Stimulated activated CD8-positive, alpha-beta memory T cell treated with anti-CD3 and anti-CD28 coated beads, Interleukin-7, amount 100 ng/mL, for 4 hours (primary cell): ENCODE data around the gene PCDH10.
"Not testable (repeated sequence)": the region's sequence is repeated elsewhere in the genome, so short reads cannot be mapped to it uniquely, and the experiment has no call there.

Source experiments
- DNase-seq, 2 donors: peaks; one replicate each; pipeline ENCODE4 v3.0.0-alpha.2; 2020; ENCODE audit warnings: low read depth in 2 of 2

Gene PCDH10

DNA sequence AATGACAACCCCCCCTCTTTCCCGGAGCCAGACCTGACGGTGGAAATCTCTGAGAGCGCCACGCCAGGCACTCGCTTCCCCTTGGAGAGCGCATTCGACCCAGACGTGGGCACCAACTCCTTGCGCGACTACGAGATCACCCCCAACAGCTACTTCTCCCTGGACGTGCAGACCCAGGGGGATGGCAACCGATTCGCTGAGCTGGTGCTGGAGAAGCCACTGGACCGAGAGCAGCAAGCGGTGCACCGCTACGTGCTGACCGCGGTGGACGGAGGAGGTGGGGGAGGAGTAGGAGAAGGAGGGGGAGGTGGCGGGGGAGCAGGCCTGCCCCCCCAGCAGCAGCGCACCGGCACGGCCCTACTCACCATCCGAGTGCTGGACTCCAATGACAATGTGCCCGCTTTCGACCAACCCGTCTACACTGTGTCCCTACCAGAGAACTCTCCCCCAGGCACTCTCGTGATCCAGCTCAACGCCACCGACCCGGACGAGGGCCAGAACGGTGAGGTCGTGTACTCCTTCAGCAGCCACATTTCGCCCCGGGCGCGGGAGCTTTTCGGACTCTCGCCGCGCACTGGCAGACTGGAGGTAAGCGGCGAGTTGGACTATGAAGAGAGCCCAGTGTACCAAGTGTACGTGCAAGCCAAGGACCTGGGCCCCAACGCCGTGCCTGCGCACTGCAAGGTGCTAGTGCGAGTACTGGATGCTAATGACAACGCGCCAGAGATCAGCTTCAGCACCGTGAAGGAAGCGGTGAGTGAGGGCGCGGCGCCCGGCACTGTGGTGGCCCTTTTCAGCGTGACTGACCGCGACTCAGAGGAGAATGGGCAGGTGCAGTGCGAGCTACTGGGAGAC lies 1.6 kb downstream of the PCDH10 start:
- DNase-seq: no peak

DNA sequence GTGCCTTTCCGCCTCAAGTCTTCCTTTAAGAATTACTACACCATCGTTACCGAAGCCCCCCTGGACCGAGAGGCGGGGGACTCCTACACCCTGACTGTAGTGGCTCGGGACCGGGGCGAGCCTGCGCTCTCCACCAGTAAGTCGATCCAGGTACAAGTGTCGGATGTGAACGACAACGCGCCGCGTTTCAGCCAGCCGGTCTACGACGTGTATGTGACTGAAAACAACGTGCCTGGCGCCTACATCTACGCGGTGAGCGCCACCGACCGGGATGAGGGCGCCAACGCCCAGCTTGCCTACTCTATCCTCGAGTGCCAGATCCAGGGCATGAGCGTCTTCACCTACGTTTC lies 2.2 kb downstream of the PCDH10 start:
- DNase-seq: no peak

DNA sequence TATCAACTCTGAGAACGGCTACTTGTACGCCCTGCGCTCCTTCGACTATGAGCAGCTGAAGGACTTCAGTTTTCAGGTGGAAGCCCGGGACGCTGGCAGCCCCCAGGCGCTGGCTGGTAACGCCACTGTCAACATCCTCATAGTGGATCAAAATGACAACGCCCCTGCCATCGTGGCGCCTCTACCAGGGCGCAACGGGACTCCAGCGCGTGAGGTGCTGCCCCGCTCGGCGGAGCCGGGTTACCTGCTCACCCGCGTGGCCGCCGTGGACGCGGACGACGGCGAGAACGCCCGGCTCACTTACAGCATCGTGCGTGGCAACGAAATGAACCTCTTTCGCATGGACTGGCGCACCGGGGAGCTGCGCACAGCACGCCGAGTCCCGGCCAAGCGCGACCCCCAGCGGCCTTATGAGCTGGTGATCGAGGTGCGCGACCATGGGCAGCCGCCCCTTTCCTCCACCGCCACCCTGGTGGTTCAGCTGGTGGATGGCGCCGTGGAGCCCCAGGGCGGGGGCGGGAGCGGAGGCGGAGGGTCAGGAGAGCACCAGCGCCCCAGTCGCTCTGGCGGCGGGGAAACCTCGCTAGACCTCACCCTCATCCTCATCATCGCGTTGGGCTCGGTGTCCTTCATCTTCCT lies 2.7 kb downstream of the PCDH10 start:
- no peak for DNase-seq

DNA sequence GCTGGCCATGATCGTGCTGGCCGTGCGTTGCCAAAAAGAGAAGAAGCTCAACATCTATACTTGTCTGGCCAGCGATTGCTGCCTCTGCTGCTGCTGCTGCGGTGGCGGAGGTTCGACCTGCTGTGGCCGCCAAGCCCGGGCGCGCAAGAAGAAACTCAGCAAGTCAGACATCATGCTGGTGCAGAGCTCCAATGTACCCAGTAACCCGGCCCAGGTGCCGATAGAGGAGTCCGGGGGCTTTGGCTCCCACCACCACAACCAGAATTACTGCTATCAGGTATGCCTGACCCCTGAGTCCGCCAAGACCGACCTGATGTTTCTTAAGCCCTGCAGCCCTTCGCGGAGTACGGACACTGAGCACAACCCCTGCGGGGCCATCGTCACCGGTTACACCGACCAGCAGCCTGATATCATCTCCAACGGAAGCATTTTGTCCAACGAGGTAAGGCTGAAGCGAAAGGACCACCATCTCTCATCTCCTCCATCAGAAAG lies 3.3 kb downstream of the PCDH10 start:
- no peak for DNase-seq

DNA sequence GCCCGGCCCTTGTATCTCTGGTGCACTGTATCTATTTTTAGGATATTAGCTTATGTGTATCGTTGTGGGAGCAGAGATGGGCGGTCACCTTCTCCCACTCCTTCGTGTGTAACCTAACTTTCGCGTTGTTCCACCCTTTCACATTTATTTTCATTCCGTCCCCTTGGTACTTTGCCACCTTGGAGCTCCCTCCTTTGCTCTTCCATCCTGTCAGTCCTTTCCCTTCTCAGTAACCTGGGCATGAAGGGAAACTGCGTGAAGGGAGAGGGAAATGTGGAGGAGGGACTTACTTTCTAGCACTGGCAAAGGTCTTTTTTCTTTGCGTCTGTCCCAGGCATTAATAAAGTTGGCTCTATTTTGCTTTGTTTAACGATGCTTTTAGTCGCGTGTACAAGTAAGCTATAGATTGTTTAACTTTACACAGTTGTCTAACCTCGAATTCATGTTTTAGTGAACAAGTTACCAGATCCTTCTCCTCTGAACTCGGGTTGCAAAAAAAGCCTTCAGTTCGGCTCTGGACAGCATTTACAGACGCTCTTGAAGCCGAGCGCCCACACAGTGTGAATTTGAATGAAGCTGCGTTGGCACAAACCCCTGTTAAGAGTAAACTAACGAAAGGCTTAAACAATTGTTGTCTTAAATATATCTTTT lies 3.9 kb downstream of the PCDH10 start:
- no peak for DNase-seq

DNA sequence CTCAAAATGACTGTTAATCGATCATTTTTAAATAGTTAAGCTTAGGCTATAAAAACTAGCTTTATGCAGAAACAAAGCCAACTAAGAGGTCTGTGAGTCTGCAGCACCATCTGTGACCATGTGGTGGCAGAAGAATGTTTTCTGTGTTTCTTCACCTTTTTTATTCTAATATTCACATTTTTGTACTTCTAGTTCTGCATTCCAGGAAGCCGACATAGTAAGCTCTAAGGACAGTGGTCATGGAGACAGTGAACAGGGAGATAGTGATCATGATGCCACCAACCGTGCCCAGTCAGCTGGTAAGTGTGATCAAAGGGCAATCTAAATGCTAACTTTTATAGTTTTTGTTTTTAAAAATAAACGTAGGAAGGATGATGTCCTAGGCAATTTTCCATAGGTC lies 5.6 kb downstream of the PCDH10 start:
- DNase-seq: no peak

DNA sequence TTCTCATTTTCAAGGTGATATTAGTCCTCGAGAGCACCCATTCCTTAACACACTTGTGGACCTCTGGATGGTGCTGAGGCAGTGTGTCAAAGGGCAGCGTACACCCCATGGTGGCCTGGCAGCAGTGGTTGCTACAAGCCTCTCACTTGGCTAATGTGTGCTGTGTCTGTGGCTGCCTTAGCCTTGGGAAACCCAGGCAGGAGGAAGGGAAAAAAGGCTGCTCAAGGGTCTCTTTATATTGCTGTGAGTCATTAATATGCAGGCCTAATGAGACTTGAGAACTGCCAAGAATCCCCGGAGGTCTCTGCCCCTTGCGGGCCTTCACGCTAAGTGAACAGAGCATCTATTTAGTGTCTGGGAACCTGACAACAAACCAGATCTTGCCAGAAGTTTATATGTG lies 7.0 kb downstream of the PCDH10 start:
- DNase-seq: no peak

DNA sequence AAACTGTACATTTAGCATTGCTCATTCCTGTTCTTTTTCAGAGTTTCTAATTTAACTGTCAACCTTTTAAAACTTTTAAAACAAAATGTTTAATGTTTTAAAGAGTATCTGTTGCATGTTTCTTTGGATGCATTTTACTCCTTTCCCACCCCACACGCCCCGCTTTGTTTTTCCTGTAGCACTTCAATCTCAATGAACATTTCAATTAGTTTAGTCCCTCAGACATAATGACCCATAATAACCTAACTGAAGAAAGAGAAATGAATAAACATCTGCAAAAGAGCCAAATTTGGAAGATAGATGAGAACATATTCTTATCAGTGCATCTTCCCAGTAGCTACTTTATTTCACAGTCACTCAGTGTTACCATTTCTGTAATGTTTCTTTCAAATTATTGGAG lies 7.5 kb downstream of the PCDH10 start:
- DNase-seq: no peak

DNA sequence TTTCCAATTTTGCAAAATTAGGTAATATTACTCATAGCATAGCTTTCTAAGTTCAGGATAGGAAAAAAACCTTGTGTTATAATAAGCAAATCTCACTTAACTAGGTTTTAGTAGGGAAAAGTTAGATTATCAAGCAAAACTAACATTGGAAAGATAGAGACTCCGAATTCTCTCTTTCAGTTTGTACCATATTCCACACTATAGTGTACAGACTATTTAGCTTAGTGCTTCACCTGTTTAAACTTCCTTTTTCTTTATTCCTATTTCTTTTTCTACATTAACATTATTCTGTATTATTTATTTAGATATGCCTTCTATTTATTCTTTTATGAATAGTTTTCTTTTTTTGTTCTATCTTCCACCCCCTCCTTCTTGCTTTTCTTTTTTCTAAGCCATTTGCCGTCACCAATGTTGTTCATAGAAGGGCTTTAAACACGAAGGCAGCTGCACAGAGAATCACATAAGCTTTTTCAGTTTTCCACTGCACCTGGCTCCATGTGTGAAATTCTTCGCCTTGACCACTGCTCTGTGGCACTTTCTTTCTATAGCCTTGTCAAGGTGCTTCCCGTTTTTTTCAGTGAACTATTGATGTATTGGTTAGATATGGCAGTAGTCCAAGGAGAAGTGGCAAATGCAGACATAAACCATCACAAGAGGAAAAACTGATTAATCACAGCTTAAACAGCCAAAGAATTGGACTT lies 8.5 kb downstream of the PCDH10 start:
- DNase-seq: no peak

DNA sequence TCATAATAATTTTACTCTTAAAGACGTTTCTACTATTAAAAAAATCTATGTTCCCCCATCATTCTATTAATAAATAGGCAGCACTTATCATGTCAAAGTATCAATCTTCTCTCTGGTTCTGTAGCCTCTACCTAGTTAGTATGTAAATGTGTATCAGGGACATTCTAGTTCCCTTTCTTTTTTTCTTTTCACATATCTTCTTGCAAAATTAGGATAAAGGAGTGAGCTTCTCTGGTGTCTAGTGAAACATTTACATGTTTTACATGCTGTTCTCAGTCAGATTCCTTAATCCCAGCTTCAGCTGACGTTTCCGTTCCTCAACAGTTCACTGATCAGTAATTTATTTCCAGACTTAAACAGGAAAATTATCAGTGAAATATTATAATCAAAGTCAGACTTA lies 11.8 kb downstream of the PCDH10 start:
- no peak for DNase-seq

DNA sequence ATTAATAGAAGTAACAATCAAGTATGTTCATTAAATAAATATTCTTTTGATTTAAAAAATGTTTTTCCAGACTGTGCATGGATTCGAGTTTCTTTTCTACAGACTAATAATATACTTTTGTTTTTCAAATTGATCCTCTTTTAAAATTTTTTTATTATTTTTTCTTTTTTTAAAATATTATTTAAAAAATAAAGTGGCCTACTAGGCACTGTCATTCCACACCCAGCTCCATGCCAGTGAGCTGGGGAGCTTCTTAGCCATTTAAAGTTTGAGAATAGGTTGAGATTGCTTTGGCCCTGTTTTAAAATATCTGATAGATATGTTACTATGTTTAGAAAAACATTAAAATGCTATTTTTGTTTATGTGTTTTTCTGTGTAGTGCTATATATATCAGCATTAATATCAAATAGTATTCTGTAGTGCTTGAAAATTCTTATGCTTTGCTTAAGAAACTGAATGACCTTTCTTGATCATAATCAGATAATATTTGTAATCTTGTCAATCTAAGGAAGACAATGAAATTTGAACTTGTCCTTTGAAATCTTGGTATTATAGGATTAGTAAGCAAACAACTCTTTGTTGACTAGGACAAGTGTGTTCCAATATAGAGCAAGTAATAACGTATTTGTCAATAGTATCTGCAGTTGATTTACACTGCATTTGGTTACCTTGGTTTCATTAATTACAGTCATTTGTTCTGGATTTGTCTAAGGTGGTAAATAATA lies 12.6 kb downstream of the PCDH10 start:
- DNase-seq: no peak

DNA sequence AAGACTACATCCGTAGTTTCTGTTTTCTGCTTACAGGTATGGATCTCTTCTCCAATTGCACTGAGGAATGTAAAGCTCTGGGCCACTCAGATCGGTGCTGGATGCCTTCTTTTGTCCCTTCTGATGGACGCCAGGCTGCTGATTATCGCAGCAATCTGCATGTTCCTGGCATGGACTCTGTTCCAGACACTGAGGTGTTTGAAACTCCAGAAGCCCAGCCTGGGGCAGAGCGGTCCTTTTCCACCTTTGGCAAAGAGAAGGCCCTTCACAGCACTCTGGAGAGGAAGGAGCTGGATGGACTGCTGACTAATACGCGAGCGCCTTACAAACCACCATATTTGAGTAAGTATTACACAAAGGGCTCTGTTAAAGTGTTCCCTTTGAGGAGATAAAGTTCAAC lies 13.8 kb downstream of the PCDH10 start:
- DNase-seq: no peak

DNA sequence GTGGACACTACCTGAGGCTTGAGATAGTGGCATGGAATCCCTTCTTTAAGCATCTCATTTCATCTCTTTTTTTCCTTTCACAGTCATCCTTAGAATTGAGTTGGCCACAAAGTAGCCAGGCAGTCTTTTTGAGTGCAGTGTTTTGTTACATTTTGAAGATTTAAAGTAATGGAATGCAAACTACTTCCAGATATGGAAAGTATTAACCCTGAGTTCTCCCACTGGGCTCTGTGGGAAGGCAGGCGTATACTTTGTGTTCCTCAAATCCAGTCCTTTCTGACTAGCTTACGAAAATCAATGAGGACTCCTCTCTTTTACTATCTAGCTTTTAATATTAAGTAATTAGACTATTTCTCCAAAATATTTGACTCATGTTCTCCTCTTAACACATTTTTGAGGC lies 29.9 kb downstream of the PCDH10 start:
- DNase-seq: no peak

DNA sequence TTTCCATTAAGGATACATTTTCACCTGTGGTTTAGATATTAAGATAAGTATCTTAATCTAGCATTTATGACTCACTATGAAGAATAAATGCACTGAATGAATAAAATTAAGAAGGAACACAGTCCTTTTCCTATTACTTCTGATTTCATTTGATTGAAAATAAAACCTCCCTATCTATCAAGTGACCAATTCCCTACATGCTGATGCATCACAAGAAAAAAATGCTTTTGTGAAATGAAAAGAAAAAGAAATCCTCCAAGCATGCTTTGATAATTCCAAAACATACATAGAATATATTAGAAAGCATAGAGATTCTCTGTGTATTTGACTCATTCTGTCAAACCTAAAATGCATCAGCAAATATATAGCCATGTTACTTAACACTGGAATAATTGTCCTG lies 37.1 kb downstream of the PCDH10 start:
- DNase-seq: no peak

DNA sequence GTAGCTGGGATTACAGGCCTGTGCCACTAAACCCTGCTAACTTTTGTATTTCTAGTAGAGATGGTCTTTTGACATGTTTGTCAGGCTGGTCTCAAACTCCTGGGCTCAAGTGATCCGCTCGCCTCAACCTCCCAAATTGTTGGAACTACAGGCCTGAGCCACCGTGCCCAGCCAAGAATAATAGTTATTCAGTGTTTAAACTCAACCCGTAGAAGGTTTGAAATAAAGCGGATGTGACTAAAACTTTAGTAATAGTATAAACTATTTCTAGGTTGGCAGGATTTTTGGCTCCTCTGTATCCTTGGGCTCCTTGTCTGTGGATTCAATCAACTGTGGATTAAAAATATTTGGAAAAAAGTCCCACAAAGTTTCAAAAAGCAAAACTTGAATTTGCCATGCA lies 37.8 kb downstream of the PCDH10 start:
- DNase-seq: no peak

DNA sequence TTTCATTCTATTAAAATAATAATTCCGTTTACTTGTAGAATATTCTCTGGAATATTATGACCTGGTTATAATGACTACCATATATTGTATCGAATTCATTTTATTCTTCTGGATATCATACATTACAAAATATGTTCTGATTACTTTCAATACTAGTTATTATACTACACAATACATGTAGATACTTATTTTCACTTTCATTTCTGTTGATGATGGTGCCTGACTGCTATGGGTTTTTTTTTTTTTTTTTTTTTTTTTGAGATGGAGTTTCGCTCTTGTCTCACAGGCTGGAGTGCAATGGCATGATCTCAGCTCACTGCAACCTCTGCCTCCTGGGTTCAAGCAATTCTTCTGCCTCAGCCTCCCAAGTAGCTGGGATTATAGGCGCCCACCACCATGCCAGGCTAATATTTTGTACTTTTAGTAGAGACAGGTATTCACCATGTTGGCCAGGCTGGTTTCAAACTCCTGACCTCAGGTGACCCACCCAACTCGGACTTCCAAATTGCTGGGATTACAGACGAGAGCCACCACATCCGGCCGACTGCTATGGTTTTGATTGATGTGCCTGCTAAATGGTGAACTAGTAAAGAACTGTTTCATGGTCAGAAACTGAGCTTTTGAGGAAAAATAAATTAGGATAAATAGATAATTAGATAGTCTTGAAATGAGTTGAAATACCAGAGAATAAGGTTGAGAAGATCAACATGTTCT lies 39.5 kb downstream of the PCDH10 start:
- no peak for DNase-seq

DNA sequence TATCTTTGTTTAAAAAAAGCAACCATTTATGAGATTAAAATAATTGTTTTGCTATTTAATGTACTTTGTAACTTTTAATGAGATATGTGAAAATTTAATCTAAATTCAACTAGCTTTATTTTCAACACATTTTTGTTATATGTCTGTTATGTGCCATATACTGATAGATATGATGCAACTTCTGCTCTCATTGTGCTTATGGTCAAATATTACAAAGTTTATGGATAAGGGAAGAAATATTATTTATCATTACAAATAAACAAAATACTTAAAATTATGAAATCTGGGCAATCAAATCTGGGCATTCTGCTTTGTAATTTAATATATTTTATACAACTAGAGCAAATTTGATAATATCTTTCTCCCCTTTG lies 40.0 kb downstream of the PCDH10 start:
- DNase-seq: no peak

DNA sequence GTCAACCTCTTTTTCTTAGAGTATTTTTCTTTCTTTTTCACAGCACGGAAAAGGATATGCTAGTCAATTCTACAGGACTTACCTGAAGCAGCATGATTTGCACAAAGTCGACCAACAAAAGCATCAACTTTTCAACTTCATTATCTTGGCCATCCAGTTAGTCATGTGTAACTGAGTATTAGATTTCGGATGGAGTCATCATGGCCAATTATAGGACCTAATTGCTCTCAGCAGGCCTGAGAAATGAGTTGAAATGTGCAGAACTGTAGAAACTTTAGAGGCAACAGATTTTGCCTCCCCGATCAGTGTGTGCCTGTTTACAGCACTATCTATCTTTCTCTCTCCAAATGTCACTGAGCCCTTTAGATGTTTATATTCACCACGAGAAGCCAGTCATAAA lies 41.0 kb downstream of the PCDH10 start:
- DNase-seq: no peak

DNA sequence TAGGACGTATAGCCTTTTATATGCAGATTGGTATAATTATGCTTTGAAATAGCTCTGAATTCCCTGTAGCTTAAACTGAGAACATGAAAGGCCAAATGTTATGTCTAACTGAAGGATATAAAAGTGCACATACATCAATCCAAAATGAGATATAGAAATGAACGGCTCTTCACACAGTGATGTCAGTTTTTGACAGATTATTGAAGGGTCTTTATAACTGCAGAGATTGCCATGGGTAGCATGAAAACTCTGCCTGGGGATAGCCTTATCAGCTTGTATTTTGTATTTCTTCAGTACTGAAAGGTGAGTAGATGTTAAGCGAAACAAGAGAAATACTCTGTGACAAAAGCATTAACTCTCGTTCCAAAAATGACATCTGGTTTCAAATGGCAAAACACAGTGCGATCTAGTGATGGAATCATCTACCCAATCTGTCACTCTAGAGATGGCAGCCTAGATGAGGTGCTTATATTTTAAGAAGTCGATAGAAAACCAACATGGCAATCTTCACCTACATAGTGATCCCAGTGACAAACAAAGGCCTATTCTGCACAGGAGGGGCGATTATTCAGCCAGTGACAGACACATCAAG lies 59.7 kb downstream of the PCDH10 start:
- DNase-seq: no peak

DNA sequence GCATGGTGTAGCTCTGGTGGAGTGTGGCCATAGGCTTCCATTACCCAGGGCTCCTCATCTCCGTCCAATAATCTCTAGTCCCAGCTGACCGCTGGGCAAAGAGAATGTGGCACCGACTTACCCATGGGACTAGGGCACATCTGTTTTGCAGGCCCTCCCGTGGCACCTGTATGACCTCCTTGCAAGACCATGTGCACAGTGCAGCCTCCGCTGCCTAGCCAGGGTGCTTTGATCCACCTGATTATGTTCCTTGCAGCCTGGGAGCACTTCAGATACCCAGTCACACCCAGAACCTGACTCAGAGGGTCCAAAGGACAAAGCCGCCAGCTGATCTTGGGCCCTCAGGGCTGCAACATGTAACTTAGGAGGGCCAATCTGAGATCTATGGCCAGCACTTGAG lies 84.8 kb downstream of the PCDH10 start:
- no peak for DNase-seq

DNA sequence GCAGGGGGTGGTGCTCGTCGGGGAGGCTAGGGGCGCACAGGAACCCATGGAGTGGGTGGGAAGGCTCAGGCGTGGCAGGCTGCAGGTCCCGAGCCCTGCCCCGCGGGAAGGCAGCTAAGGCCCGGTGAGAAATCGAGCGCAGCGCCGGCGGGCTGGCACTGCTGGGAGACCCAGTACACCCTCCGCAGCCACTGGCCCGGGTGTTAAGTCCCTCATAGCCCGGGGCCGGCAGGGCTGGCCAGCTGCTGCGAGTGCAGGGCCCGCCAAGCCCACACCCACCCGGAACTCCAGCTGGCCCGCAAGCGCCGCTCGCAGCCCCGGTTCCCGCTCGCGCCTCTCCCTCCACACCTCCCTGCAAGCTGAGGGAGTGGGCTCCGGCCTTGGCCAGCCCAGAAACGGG lies 91.4 kb downstream of the PCDH10 start:
- not testable (repeated sequence) for DNase-seq
